HEK293T (cell line): ENCODE results near the gene ARMC6.

Experiments used
- ARNT ChIP-seq: fragments of 450-650 bp; IDR thresholded peaks from 2 replicates; pipeline ENCODE4 v1.6.1; 2017; ENCODE audit warnings: mild to moderate bottlenecking
- BHLHE40 ChIP-seq: fragments of 450-650 bp; IDR thresholded peaks from 2 replicates; pipeline ENCODE4 v1.6.1; 2016; ENCODE audit warnings: mild to moderate bottlenecking, moderate library complexity, borderline replicate concordance
- CTBP1 ChIP-seq: fragments of 450-650 bp; IDR thresholded peaks from 2 replicates; pipeline ENCODE4 v1.6.1; 2016; ENCODE audit warnings: borderline replicate concordance
- ELF4 ChIP-seq: fragments of 450-650 bp; IDR thresholded peaks from 2 replicates; pipeline ENCODE4 v1.6.1; 2017; ENCODE audit warnings: antibody characterized with exemption
- FOXA1 ChIP-seq: fragments of 450-650 bp; IDR thresholded peaks from 2 replicates; pipeline ENCODE4 v1.6.1; 2016; ENCODE audit warnings: mild to moderate bottlenecking
- FOXK2 ChIP-seq: fragments of 450-650 bp; IDR thresholded peaks from 2 replicates; pipeline ENCODE4 v1.6.1; 2016; ENCODE audit warnings: mild to moderate bottlenecking
- FOXM1 ChIP-seq: fragments of 450-650 bp; IDR thresholded peaks from 2 replicates; pipeline ENCODE4 v1.6.1; 2017; ENCODE audit warnings: mild to moderate bottlenecking, borderline replicate concordance
- HDGF ChIP-seq: fragments of 450-650 bp; IDR thresholded peaks from 2 replicates; pipeline ENCODE4 v1.6.1; 2017; ENCODE audit warnings: antibody characterized with exemption, borderline replicate concordance
- L3MBTL2 ChIP-seq: fragments of 450-650 bp; conservative IDR thresholded peaks from 2 replicates; pipeline ENCODE4 v1.6.1; 2016; ENCODE audit warnings: mild to moderate bottlenecking
- NFRKB ChIP-seq: fragments of 450-650 bp; IDR thresholded peaks from 2 replicates; pipeline ENCODE4 v1.6.1; 2016; ENCODE audit warnings: mild to moderate bottlenecking, moderate library complexity
- SP1 ChIP-seq: fragments of 450-650 bp; IDR thresholded peaks from 2 replicates; pipeline ENCODE4 v1.6.1; 2017
- SUZ12 ChIP-seq: fragments of 450-650 bp; IDR thresholded peaks from 2 replicates; pipeline ENCODE4 v1.6.1; 2016; ENCODE audit warnings: mild to moderate bottlenecking
- TARDBP ChIP-seq: fragments of 450-650 bp; IDR thresholded peaks from 2 replicates; pipeline ENCODE4 v1.6.1; 2016

- TF ChIP-seq NFRKB (no peak), FOXA1 (no peak), SUZ12 (no peak), FOXM1 (no peak), FOXK2 (no peak), BHLHE40 (no peak), ELF4 (no peak), CTBP1 (no peak), SP1 (no peak), L3MBTL2 (no peak), ARNT (no peak), HDGF (no peak), TARDBP (no peak)
Observed at GRCh38 chr19:18999896-19000620, 33.3 kb upstream of the ARMC6 start.
